ENCODE measurements around the gene PLXNB2.

PLXNB2 gene

GRCh38 chr22:50243685-50244419 is 63.6 kb downstream of the PLXNB2 start:
- intact Hi-C loops (cut with micrococcal nuclease) = loop anchor here (2.0 to 5.0 kb wide), 2 partner anchors 99 to 253 kb away; partner anchors contain the start of gene PPP6R2
- peaks cover 63% of the 10 kb centered on the region for H3K36me3 Mint-ChIP-seq (ENCODE audit: low read depth)
- peak overlapping the region; percentile 94 for H3K27ac Mint-ChIP-seq
- H3K27me3 Mint-ChIP-seq = no peaks in the 10 kb centered on the region
- peak overlapping the region; percentile 97 for H3K4me3 Mint-ChIP-seq
- no peaks in the 10 kb centered on the region for H3K9me3 Mint-ChIP-seq
- H3K4me1 Mint-ChIP-seq (ENCODE audit: low read depth) = peaks cover 61% of the 10 kb centered on the region

- no peak overlapping the region for H3K27ac Mint-ChIP-seq
- intact Hi-C loops (cut with micrococcal nuclease) = loop anchor here (5.0 kb wide), 1 partner anchor 255 kb away; no protein-coding TSS in a partner anchor
- peaks cover 53% of the 10 kb centered on the region for H3K4me1 Mint-ChIP-seq (ENCODE audit: low read depth)
- no peaks in the 10 kb centered on the region for H3K27me3 Mint-ChIP-seq
- H3K9me3 Mint-ChIP-seq = no peaks in the 10 kb centered on the region
- peak overlapping the region; percentile 97 for H3K4me3 Mint-ChIP-seq
- H3K36me3 Mint-ChIP-seq (ENCODE audit: low read depth) = peaks cover 62% of the 10 kb centered on the region
Measured at GRCh38 chr22:50242406-50242949, 65.0 kb downstream of the PLXNB2 start.

DNA sequence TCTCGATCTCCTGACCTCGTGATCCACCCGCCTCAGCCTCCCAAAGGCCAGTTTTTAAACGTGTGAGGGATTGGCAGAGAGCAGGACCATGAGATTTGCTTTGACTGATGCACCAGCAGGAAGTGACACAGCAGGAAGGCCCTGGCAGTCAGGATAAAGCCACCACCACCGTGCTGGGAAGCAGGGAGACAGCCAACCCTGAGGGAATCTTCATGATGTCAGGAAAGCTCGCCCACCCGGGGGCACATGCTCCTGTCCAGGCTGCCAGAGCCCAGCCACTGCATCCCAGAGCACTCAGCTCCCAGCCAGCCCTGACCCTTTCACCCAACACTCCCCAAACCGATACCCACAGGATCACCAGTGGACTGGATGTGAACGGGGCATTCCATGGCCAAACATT is 68.7 kb downstream of the PLXNB2 start:
- H3K36me3 Mint-ChIP-seq (ENCODE audit: low read depth) = peaks cover 64% of the 10 kb centered on the region
- peaks cover 25% of the 10 kb centered on the region for H3K4me1 Mint-ChIP-seq (ENCODE audit: low read depth)
- no peak overlapping the region for H3K27ac Mint-ChIP-seq

GRCh38 chr22:50236731-50237409 is 70.6 kb downstream of the PLXNB2 start:
- Mint-ChIP-seq H3K36me3 (ENCODE audit: low read depth) (peaks cover 83% of the 10 kb centered on the region), H3K27me3 (no peaks in the 10 kb centered on the region), H3K9me3 (no peaks in the 10 kb centered on the region), H3K4me3 (no peak overlapping the region), H3K27ac (no peak overlapping the region), H3K4me1 (ENCODE audit: low read depth) (peaks cover 8% of the 10 kb centered on the region)
- intact Hi-C loops (cut with micrococcal nuclease) = no loop called here

More for the DNA sequence above, 68.7 kb downstream of the PLXNB2 start:
- Mint-ChIP-seq H3K9me3 (no peaks in the 10 kb centered on the region), H3K4me3 (no peak overlapping the region), H3K27me3 (no peaks in the 10 kb centered on the region)
- intact Hi-C loops (cut with micrococcal nuclease) = no loop called here

DNA sequence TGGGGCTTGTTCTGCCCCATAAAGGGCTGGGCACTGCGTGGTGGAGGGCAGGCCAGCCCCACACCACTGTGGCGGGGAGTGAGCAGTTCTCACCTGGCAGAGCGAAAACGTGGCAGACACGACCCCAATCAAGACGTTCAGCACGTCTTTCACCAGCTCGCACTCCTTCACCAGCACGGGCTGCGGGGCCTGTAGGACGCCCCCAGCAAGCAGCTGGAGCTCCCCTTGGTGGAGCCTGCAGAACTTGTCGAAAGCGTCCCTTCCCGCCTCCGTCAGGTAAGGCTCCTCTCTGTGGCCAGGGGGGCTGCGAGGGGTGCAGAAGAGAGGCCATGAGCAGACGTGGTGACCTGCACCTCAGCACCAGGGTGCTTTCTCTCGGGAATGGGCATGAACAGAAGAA is 74.2 kb downstream of the PLXNB2 start:
- intact Hi-C loops (cut with micrococcal nuclease) = no loop called here
- no peak overlapping the region for H3K27ac Mint-ChIP-seq
- no peaks in the 10 kb centered on the region for H3K4me1 Mint-ChIP-seq (ENCODE audit: low read depth)
- no peaks in the 10 kb centered on the region for H3K27me3 Mint-ChIP-seq
- H3K9me3 Mint-ChIP-seq = no peaks in the 10 kb centered on the region
- H3K36me3 Mint-ChIP-seq (ENCODE audit: low read depth) = peaks cover 91% of the 10 kb centered on the region
- H3K4me3 Mint-ChIP-seq = no peak overlapping the region

DNA sequence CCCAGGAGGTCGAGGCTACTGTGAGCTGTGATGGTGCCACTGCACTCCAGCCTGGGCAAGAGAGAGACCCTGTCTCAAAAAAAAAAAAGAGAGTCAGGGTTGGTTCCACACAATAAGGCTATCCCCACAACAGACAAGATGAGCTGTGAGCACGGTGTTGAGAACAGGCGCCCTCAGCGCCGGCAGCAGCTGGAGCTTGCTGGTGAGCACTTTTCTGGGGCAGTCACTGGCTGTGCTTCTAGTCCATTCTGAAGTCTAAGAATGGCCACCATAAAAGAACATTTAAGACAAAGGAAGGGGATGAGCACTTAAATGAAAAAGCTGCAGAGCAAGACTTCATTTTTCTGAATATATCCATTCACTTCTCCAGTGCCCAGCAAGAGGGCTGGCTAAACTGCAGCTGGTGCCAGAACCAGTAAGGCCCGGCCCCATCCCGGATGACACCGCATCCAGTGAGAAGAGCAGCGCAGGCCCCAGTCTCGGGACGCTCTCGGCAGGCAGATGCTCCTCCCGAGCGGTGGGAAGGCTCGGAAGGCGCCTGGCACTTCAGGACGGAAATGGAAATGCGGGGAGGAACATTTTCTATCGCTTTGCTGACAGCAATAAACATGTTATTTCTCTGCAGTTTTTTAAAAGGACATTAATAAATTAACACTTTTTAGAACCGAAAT is 74.8 kb downstream of the PLXNB2 start:
- Mint-ChIP-seq H3K4me3 (no peak overlapping the region), H3K36me3 (ENCODE audit: low read depth) (peaks cover 91% of the 10 kb centered on the region), H3K27ac (no peak overlapping the region), H3K27me3 (no peaks in the 10 kb centered on the region), H3K4me1 (ENCODE audit: low read depth) (no peaks in the 10 kb centered on the region), H3K9me3 (no peaks in the 10 kb centered on the region)
- intact Hi-C loops (cut with micrococcal nuclease) = no loop called here

- Mint-ChIP-seq H3K27me3 (no peaks in the 10 kb centered on the region), H3K4me3 (no peak overlapping the region), H3K27ac (no peak overlapping the region), H3K9me3 (no peaks in the 10 kb centered on the region), H3K36me3 (ENCODE audit: low read depth) (peaks cover 95% of the 10 kb centered on the region), H3K4me1 (ENCODE audit: low read depth) (no peaks in the 10 kb centered on the region)
- intact Hi-C loops (cut with micrococcal nuclease) = no loop called here
Measured at GRCh38 chr22:50229370-50229769, 78.1 kb downstream of the PLXNB2 start.

- H3K4me3 Mint-ChIP-seq = no peak overlapping the region
- intact Hi-C loops (cut with micrococcal nuclease) = no loop called here
- H3K4me1 Mint-ChIP-seq (ENCODE audit: low read depth) = no peaks in the 10 kb centered on the region
- H3K36me3 Mint-ChIP-seq (ENCODE audit: low read depth) = peaks cover 95% of the 10 kb centered on the region
- no peak overlapping the region for H3K27ac Mint-ChIP-seq
- no peaks in the 10 kb centered on the region for H3K27me3 Mint-ChIP-seq
- H3K9me3 Mint-ChIP-seq = no peaks in the 10 kb centered on the region
Measured at GRCh38 chr22:50228366-50228765, 79.1 kb downstream of the PLXNB2 start.

- Mint-ChIP-seq H3K27ac (no peak overlapping the region), H3K9me3 (no peaks in the 10 kb centered on the region), H3K36me3 (ENCODE audit: low read depth) (peaks cover 95% of the 10 kb centered on the region), H3K4me1 (ENCODE audit: low read depth) (no peaks in the 10 kb centered on the region), H3K27me3 (no peaks in the 10 kb centered on the region), H3K4me3 (no peak overlapping the region)
- intact Hi-C loops (cut with micrococcal nuclease) = no loop called here
Measured at GRCh38 chr22:50227579-50228215, 79.7 kb downstream of the PLXNB2 start.

- H3K27me3 Mint-ChIP-seq = no peaks in the 10 kb centered on the region
- H3K27ac Mint-ChIP-seq = no peak overlapping the region
- no peaks in the 10 kb centered on the region for H3K4me1 Mint-ChIP-seq (ENCODE audit: low read depth)
- peaks cover 95% of the 10 kb centered on the region for H3K36me3 Mint-ChIP-seq (ENCODE audit: low read depth)
- H3K9me3 Mint-ChIP-seq = no peaks in the 10 kb centered on the region
- H3K4me3 Mint-ChIP-seq = no peak overlapping the region
- intact Hi-C loops (cut with micrococcal nuclease) = no loop called here
Measured at GRCh38 chr22:50226875-50227165, 80.6 kb downstream of the PLXNB2 start.

GRCh38 chr22:50226063-50226874 is 81.2 kb downstream of the PLXNB2 start:
- Mint-ChIP-seq H3K27ac (no peak overlapping the region), H3K9me3 (no peaks in the 10 kb centered on the region), H3K36me3 (ENCODE audit: low read depth) (peaks cover 95% of the 10 kb centered on the region), H3K27me3 (no peaks in the 10 kb centered on the region), H3K4me1 (ENCODE audit: low read depth) (no peaks in the 10 kb centered on the region), H3K4me3 (no peak overlapping the region)
- intact Hi-C loops (cut with micrococcal nuclease) = no loop called here

- Mint-ChIP-seq H3K9me3 (no peaks in the 10 kb centered on the region), H3K4me1 (ENCODE audit: low read depth) (no peaks in the 10 kb centered on the region), H3K36me3 (ENCODE audit: low read depth) (peaks cover 97% of the 10 kb centered on the region), H3K27me3 (no peaks in the 10 kb centered on the region), H3K27ac (no peak overlapping the region), H3K4me3 (no peak overlapping the region)
- intact Hi-C loops (cut with micrococcal nuclease) = no loop called here
Measured at GRCh38 chr22:50225200-50225969, 82.1 kb downstream of the PLXNB2 start.
